ENCODE measurements around the gene NRBF2. TPM values are rescaled to one million over a fixed set of nuclear protein-coding genes. Genes with fewer than 3 reads are reported as not detected.

NRBF2 gene
- total and polyA plus RNA-seq, 2 experiments from 2014 or later = 22.9 to 38.3 TPM

- TF ChIP-seq EZH2phosphoT487 (IDR thresholded peaks at IDR 0.05; ENCODE audit: unreplicated experiment) = no peak
- no peak for TF ChIP-seq CREB1 (CRISPR knock-in tag; IDR thresholded peaks at IDR 0.05; ENCODE audit: low read depth)
- TF ChIP-seq JUNB (IDR thresholded peaks at IDR 0.05; ENCODE audit: unreplicated experiment) = no peak
- TF ChIP-seq ZNF331 (CRISPR knock-in tag; IDR thresholded peaks at IDR 0.05; ENCODE audit: low read depth) = no peak
- TF ChIP-seq EZH2 (IDR thresholded peaks at IDR 0.05; ENCODE audit: low read depth, unreplicated experiment) = no peak
- TF ChIP-seq STAT1 (IDR thresholded peaks at IDR 0.05; ENCODE audit: unreplicated experiment) = no peak
- no peak for TF ChIP-seq ZNF462 (CRISPR knock-in tag; IDR thresholded peaks at IDR 0.05)
Measured at GRCh38 chr10:63145782-63146181, 12.7 kb downstream of the NRBF2 start (continued).

GRCh38 chr10:63146503-63146902 is 13.4 kb downstream of the NRBF2 start:
- no peaks in the 10 kb centered on the region for H3K4me1 ChIP-seq (ENCODE audit: insufficient read depth)
- H3F3A ChIP-seq (replicated peaks; ENCODE audit: low read depth) = no peaks in the 10 kb centered on the region
- H3K36me3 ChIP-seq (ENCODE audit: insufficient read depth) = no peaks in the 10 kb centered on the region; the same call in 1 of the 2 replicates
- H2AFZ ChIP-seq = no peak overlapping the region
- no peak overlapping the region for H3K27ac Mint-ChIP-seq
- H4K20me1 ChIP-seq (replicated peaks; ENCODE audit: insufficient read depth) = peaks cover 12% of the 10 kb centered on the region
- DNase-seq (ENCODE audit: low spot score) (no peak), ATAC-seq (no peak)
- peaks cover 4% of the 10 kb centered on the region for H3K27me3 Mint-ChIP-seq (ENCODE audit: insufficient read depth, low read depth, poor library complexity)
- no peak overlapping the region for H3K4me3 Mint-ChIP-seq
- H3K4me2 ChIP-seq = no peak overlapping the region
- H3K4me3 ChIP-seq = no peak overlapping the region
- H3K9me2 ChIP-seq (ENCODE audit: insufficient read depth) = no peaks in the 10 kb centered on the region
- no peaks in the 10 kb centered on the region for H3K27me3 ChIP-seq (ENCODE audit: insufficient read depth)
- H3K79me2 ChIP-seq (replicated peaks; ENCODE audit: insufficient read depth) = peaks cover 93% of the 10 kb centered on the region
- peaks cover 27% of the 10 kb centered on the region for H3K36me3 Mint-ChIP-seq (ENCODE audit: low read depth)
- no peak overlapping the region for H3K27ac ChIP-seq (ENCODE audit: low read depth)
- H3K4me1 Mint-ChIP-seq = peaks cover 11% of the 10 kb centered on the region
- no peaks in the 10 kb centered on the region for H3K9me3 Mint-ChIP-seq
- TF ChIP-seq JUNB (IDR thresholded peaks at IDR 0.05; ENCODE audit: unreplicated experiment) (no peak), CTCF (conservative IDR thresholded peaks at IDR 0.05; ENCODE audit: low read depth in 2 of 2) (no peak), CREB1 (CRISPR knock-in tag; IDR thresholded peaks at IDR 0.05; ENCODE audit: low read depth) (no peak), NANOG (IDR thresholded peaks at IDR 0.05; ENCODE audit: borderline replicate concordance) (no peak), REST (IDR thresholded peaks at IDR 0.05; ENCODE audit: unreplicated experiment) (no peak), ZNF331 (CRISPR knock-in tag; IDR thresholded peaks at IDR 0.05; ENCODE audit: low read depth) (no peak), ZNF114 (CRISPR knock-in tag; IDR thresholded peaks at IDR 0.05) (no peak), STAT1 (IDR thresholded peaks at IDR 0.05; ENCODE audit: unreplicated experiment) (no peak)
